Measurements from ENCODE around the gene KLK12. TPM values are rescaled to one million over a fixed set of nuclear protein-coding genes. Genes with fewer than 3 reads are reported as not detected.

The KLK12 gene
- total RNA-seq, 1 experiment from 2014 or later, result not detected

DNA sequence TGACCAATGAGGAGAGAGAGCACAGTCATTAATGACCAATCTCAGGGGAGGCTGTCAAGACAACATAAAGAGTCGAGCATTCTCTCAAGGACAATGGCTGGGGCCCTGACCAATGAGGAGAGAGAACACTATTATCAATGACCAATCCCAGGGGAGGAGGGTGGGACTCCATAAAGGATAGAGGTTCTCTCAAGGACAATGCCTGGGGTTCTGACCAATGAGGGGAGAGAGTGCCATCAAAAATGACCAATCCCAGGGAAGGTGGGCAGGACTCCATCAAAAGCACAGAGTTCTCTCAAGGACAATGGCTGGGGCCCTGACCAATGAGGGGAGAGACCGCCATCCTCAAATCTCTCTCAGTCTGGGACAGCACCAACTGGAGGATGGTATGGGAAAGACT is 5.1 kb downstream of the KLK12 start:
- no peaks in the 10 kb centered on the region for H3K9me3 ChIP-seq (ENCODE audit: low read length)
- CTCF ChIA-PET, result no interaction called here
- no peak overlapping the region for H3K4me2 ChIP-seq (ENCODE audit: low read length)
- no peak overlapping the region for H3K4me3 ChIP-seq (ENCODE audit: low read length)
- H3K9me2 ChIP-seq (replicated peaks; ENCODE audit: low read length), result no peaks in the 10 kb centered on the region
- intact Hi-C loops (cut with micrococcal nuclease), result no loop called here
- H2AFZ ChIP-seq (ENCODE audit: low read length), result no peak overlapping the region
- no peak overlapping the region for H3K27ac ChIP-seq (ENCODE audit: low read length)
- no peaks in the 10 kb centered on the region for H3K79me2 ChIP-seq (ENCODE audit: low read length)
- DNase-seq, result no peak
- no peaks in the 10 kb centered on the region for H3K4me1 ChIP-seq (ENCODE audit: insufficient read depth, low read length)
- H3K9ac ChIP-seq (ENCODE audit: low read length), result no peak overlapping the region
- TF ChIP-seq EZH2 (IDR thresholded peaks at IDR 0.05; ENCODE audit: low read length, unreplicated experiment), result no peak
- TF ChIP-seq, protein P1, sequence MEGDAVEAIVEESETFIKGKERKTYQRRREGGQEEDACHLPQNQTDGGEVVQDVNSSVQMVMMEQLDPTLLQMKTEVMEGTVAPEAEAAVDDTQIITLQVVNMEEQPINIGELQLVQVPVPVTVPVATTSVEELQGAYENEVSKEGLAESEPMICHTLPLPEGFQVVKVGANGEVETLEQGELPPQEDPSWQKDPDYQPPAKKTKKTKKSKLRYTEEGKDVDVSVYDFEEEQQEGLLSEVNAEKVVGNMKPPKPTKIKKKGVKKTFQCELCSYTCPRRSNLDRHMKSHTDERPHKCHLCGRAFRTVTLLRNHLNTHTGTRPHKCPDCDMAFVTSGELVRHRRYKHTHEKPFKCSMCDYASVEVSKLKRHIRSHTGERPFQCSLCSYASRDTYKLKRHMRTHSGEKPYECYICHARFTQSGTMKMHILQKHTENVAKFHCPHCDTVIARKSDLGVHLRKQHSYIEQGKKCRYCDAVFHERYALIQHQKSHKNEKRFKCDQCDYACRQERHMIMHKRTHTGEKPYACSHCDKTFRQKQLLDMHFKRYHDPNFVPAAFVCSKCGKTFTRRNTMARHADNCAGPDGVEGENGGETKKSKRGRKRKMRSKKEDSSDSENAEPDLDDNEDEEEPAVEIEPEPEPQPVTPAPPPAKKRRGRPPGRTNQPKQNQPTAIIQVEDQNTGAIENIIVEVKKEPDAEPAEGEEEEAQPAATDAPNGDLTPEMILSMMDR (conservative IDR thresholded peaks at IDR 0.05; ENCODE audit: low read depth, low read length), result no peak
- no peak for TF ChIP-seq EZH2phosphoT487 (IDR thresholded peaks at IDR 0.05; ENCODE audit: borderline replicate concordance, low read length)
- H3F3A ChIP-seq (ENCODE audit: low read length, unreplicated experiment), result no peaks in the 10 kb centered on the region
- no peaks in the 10 kb centered on the region for H4K20me1 ChIP-seq (ENCODE audit: low read length)
- ATAC-seq, result no peak
- no TSS peak for BruUV-seq (replicated peaks)
- no peaks in the 10 kb centered on the region for H3K36me3 ChIP-seq (ENCODE audit: low read depth, low read length)
- peaks cover 3% of the 10 kb centered on the region; the same call in 1 of the 2 replicates for H3K27me3 ChIP-seq (ENCODE audit: low read length)
- POLR2A ChIA-PET (ENCODE audit: unreplicated experiment), result no interaction called here

DNA sequence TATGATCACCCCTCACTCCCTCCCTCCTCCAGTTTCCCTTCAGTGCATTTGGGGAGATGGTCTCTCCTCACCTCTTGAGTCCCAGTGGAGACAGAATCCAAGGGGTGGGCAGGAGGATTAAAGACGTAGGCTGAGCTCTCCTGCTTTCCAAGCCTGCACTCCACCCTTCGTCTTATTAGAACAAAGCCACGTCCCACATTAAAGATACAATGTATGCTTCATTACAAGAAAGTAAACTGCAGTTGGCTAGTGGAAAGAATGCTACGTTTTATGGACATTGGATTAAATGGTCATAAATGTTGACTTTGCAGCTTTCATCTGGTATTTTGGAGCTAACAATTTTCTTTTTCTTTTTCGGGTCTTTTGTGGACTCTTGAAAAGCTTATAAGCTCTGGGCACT is 6.9 kb downstream of the KLK12 start:
- Histone ChIP-seq H4K20me1 (ENCODE audit: low read length) (no peaks in the 10 kb centered on the region), H3K9me2 (replicated peaks; ENCODE audit: low read length) (no peaks in the 10 kb centered on the region), H3K4me2 (ENCODE audit: low read length) (no peak overlapping the region), H2AFZ (ENCODE audit: low read length) (no peak overlapping the region), H3K36me3 (ENCODE audit: low read depth, low read length) (no peaks in the 10 kb centered on the region), H3K4me3 (ENCODE audit: low read length) (no peak overlapping the region), H3F3A (ENCODE audit: low read length, unreplicated experiment) (no peaks in the 10 kb centered on the region), H3K9me3 (ENCODE audit: low read length) (no peaks in the 10 kb centered on the region), H3K9ac (ENCODE audit: low read length) (no peak overlapping the region), H3K4me1 (ENCODE audit: insufficient read depth, low read length) (no peaks in the 10 kb centered on the region), H3K79me2 (ENCODE audit: low read length) (no peaks in the 10 kb centered on the region), H3K27me3 (ENCODE audit: low read length) (peaks cover 3% of the 10 kb centered on the region; the same call in 1 of the 2 replicates), H3K27ac (ENCODE audit: low read length) (no peak overlapping the region)
- no peak for ATAC-seq
- CTCF ChIA-PET, result no interaction called here
- no TSS peak for BruUV-seq (replicated peaks)
- TF ChIP-seq EZH2 (IDR thresholded peaks at IDR 0.05; ENCODE audit: low read length, unreplicated experiment) (no peak), EZH2phosphoT487 (IDR thresholded peaks at IDR 0.05; ENCODE audit: borderline replicate concordance, low read length) (no peak)
- TF ChIP-seq, protein P1 (conservative IDR thresholded peaks at IDR 0.05; ENCODE audit: low read depth, low read length), result no peak
- intact Hi-C loops (cut with micrococcal nuclease), result no loop called here
- POLR2A ChIA-PET (ENCODE audit: unreplicated experiment), result no interaction called here
- DNase-seq, result no peak

DNA sequence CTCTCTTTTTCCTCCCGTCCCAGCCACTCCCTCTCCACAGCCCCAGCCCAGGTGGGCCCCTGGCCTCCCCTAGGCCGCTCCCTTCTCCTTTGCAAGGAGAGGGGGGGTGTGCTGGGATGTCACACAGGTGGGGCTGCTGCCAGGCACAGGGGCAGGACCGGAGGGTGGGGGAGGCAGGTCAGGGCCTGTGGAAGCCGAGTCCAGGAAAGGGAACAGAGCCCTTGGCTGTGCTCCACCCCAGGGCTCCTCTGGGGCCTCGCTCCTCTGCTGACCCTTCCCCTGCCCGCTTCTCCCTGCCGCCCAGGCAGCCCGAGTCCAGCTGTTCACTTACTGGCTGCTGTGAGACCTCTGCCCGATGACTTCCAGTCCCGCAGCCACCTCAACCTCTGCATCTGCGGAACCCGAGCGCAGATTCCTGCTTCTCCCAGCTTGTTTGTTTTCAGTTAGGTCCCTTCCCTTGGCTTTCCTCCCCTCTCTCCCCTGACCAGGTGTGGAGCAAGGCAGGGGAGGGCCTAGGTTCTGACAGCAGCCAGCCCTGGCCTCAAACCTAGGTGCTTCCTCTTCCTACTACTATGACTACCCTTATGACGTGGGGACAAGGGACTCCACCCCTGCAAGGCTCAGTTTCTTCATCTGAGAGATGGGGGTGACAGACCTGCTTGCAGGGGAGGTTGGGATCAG is 7.5 kb downstream of the KLK12 start:
- Histone ChIP-seq H4K20me1 (ENCODE audit: low read length) (no peaks in the 10 kb centered on the region), H3K36me3 (ENCODE audit: low read depth, low read length) (no peaks in the 10 kb centered on the region), H3K4me1 (ENCODE audit: insufficient read depth, low read length) (no peaks in the 10 kb centered on the region), H3K79me2 (ENCODE audit: low read length) (no peaks in the 10 kb centered on the region), H3K4me3 (ENCODE audit: low read length) (no peak overlapping the region), H3K4me2 (ENCODE audit: low read length) (no peak overlapping the region), H3F3A (ENCODE audit: low read length, unreplicated experiment) (no peaks in the 10 kb centered on the region), H3K27me3 (ENCODE audit: low read length) (peaks cover 3% of the 10 kb centered on the region; the same call in 1 of the 2 replicates), H3K27ac (ENCODE audit: low read length) (no peak overlapping the region), H2AFZ (ENCODE audit: low read length) (no peak overlapping the region), H3K9me2 (replicated peaks; ENCODE audit: low read length) (no peaks in the 10 kb centered on the region), H3K9ac (ENCODE audit: low read length) (no peak overlapping the region), H3K9me3 (ENCODE audit: low read length) (no peaks in the 10 kb centered on the region)
- DNase-seq (no peak), ATAC-seq (no peak)
- BruUV-seq (replicated peaks), result no TSS peak
- TF ChIP-seq, protein P1 (conservative IDR thresholded peaks at IDR 0.05; ENCODE audit: low read depth, low read length), result no peak
- no peak for TF ChIP-seq EZH2phosphoT487 (IDR thresholded peaks at IDR 0.05; ENCODE audit: borderline replicate concordance, low read length)
- no peak for TF ChIP-seq EZH2 (IDR thresholded peaks at IDR 0.05; ENCODE audit: low read length, unreplicated experiment)
- intact Hi-C loops (cut with micrococcal nuclease), result no loop called here
- POLR2A ChIA-PET (ENCODE audit: unreplicated experiment), result no interaction called here
- CTCF ChIA-PET, result no interaction called here
